Mesendoderm (in vitro differentiated cells): Measurements from ENCODE around the gene KRT31.

Experiments used
- DNase-seq: peaks from one replicate; pipeline ENCODE4 v3.0.0; 2013
- H2AK5ac ChIP-seq: 2 replicates; pipeline ENCODE4 v1.6.1; 2013; ENCODE audit warnings: low read length, inconsistent platforms
- H2BK120ac ChIP-seq: 2 replicates; pipeline ENCODE4 v1.6.1; 2013; ENCODE audit warnings: low read depth, mild to moderate bottlenecking, low read length, moderate library complexity, mixed read lengths
- H2BK15ac ChIP-seq: replicated peaks from 2 replicates; pipeline ENCODE4 v1.6.1; 2013; ENCODE audit warnings: low read depth, mild to moderate bottlenecking, moderate library complexity
- H2BK5ac ChIP-seq: 2 replicates; pipeline ENCODE4 v1.6.1; 2013; ENCODE audit warnings: low read length, inconsistent platforms
- H3K18ac ChIP-seq: 2 replicates; pipeline ENCODE4 v1.6.1; 2013; ENCODE audit warnings: mild to moderate bottlenecking, low read length, mixed read lengths
- H3K23ac ChIP-seq: one replicate; pipeline ENCODE4 v1.6.1; 2013; ENCODE audit warnings: low read length
- H3K27ac ChIP-seq: 2 replicates; pipeline ENCODE4 v1.5.1; 2013; ENCODE audit warnings: low read depth, mild to moderate bottlenecking, inconsistent platforms, low read length, moderate library complexity
- H3K27me3 ChIP-seq: 2 replicates; pipeline ENCODE4 v1.6.1; 2013; ENCODE audit warnings: low read length, control low read depth, mild to moderate bottlenecking, inconsistent platforms; ENCODE audit not compliant: insufficient read depth, poor library complexity
- H3K36me3 ChIP-seq: 2 replicates; pipeline ENCODE4 v1.6.1; 2013; ENCODE audit warnings: low read length, inconsistent platforms; ENCODE audit not compliant: control insufficient read depth, insufficient read depth
- H3K4ac ChIP-seq: one replicate; pipeline ENCODE4 v1.6.1; 2013; ENCODE audit warnings: low read depth, mild to moderate bottlenecking, low read length, moderate library complexity
- H3K4me1 ChIP-seq: 2 replicates; pipeline ENCODE4 v1.6.1; 2013; ENCODE audit warnings: low read depth, low read length, inconsistent platforms; ENCODE audit not compliant: control insufficient read depth
- H3K4me2 ChIP-seq: 2 replicates; pipeline ENCODE4 v1.6.1; 2013; ENCODE audit warnings: low read length
- H3K4me3 ChIP-seq: 2 replicates; pipeline ENCODE4 v1.5.1; 2013; ENCODE audit warnings: mild to moderate bottlenecking, low read length
- H3K56ac ChIP-seq: one replicate; pipeline ENCODE4 v1.6.1; 2013; ENCODE audit warnings: low read length
- H3K79me1 ChIP-seq: 2 replicates; pipeline ENCODE4 v1.6.1; 2013; ENCODE audit warnings: low read length, inconsistent platforms
- H3K79me2 ChIP-seq: 2 replicates; pipeline ENCODE4 v1.6.1; 2013; ENCODE audit warnings: mild to moderate bottlenecking, low read length; ENCODE audit not compliant: control insufficient read depth, insufficient read depth
- H3K9ac ChIP-seq: 2 replicates; pipeline ENCODE4 v1.6.1; 2013; ENCODE audit warnings: low read length, inconsistent platforms
- H4K5ac ChIP-seq: one replicate; pipeline ENCODE4 v1.6.1; 2013; ENCODE audit warnings: low read length
- H4K8ac ChIP-seq: one replicate; pipeline ENCODE4 v1.6.1; 2013; ENCODE audit warnings: low read depth, mild to moderate bottlenecking, control low read depth, low read length, moderate library complexity
- WGBS: extraction: QIAGEN DNeasy Blood & Tissue Kit; methylation state at CpG from one replicate; pipeline ENCODE4 v1.1.7; 2013; ENCODE audit warnings: low lambda C conversion rate, missing lambda C conversion rate; ENCODE audit not compliant: insufficient coverage; ENCODE audit errors: extremely low coverage; 5-methylcytosine and 5-hydroxymethylcytosine counted together

KRT31 gene

GRCh38 chr17:41439375-41439774 lies 42.0 kb upstream of the KRT31 start:
- Histone ChIP-seq H3K4me1 (no peaks in the 10 kb centered on the region), H3K18ac (no peak overlapping the region), H4K8ac (no peak overlapping the region), H2BK15ac (no peak overlapping the region), H3K4me2 (no peak overlapping the region), H3K36me3 (no peaks in the 10 kb centered on the region), H2BK5ac (no peak overlapping the region), H3K79me2 (no peaks in the 10 kb centered on the region), H3K79me1 (no peaks in the 10 kb centered on the region), H3K56ac (no peak overlapping the region), H3K27me3 (no peaks in the 10 kb centered on the region), H3K4me3 (no peak overlapping the region), H3K9ac (no peak overlapping the region), H2BK120ac (no peak overlapping the region), H3K4ac (no peak overlapping the region), H3K23ac (no peak overlapping the region), H2AK5ac (no peak overlapping the region), H3K27ac (no peak overlapping the region), H4K5ac (no peak overlapping the region)
- DNase-seq: no peak
- WGBS: no CpG with 5 or more reads among the region's 5 CpGs

GRCh38 chr17:41437769-41438168 lies 40.4 kb upstream of the KRT31 start:
- H3K4me2 ChIP-seq: no peak overlapping the region
- DNase-seq: no peak
- no peak overlapping the region for H3K9ac ChIP-seq
- no peak overlapping the region for H3K56ac ChIP-seq
- H4K8ac ChIP-seq: no peak overlapping the region
- H3K79me1 ChIP-seq: no peaks in the 10 kb centered on the region
- H3K27ac ChIP-seq: no peak overlapping the region
- H3K4ac ChIP-seq: no peak overlapping the region
- H3K4me1 ChIP-seq: no peaks in the 10 kb centered on the region
- no peak overlapping the region for H3K18ac ChIP-seq
- H2AK5ac ChIP-seq: no peak overlapping the region
- H3K36me3 ChIP-seq: no peaks in the 10 kb centered on the region
- no peak overlapping the region for H2BK5ac ChIP-seq
- no peak overlapping the region for H2BK15ac ChIP-seq
- no peak overlapping the region for H3K4me3 ChIP-seq
- H2BK120ac ChIP-seq: no peak overlapping the region
- no peaks in the 10 kb centered on the region for H3K79me2 ChIP-seq
- no peak overlapping the region for H3K23ac ChIP-seq
- H4K5ac ChIP-seq: no peak overlapping the region
- no peaks in the 10 kb centered on the region for H3K27me3 ChIP-seq
- no CpG with 5 or more reads among the region's 9 CpGs for WGBS

GRCh38 chr17:41437254-41437653 lies 39.8 kb upstream of the KRT31 start:
- Histone ChIP-seq H2BK120ac (no peak overlapping the region), H3K23ac (no peak overlapping the region), H3K27me3 (no peaks in the 10 kb centered on the region), H3K4me1 (no peaks in the 10 kb centered on the region), H3K79me2 (no peaks in the 10 kb centered on the region), H3K36me3 (no peaks in the 10 kb centered on the region), H4K8ac (no peak overlapping the region), H2BK5ac (no peak overlapping the region), H3K4ac (no peak overlapping the region), H4K5ac (no peak overlapping the region), H3K27ac (no peak overlapping the region), H3K18ac (no peak overlapping the region), H2AK5ac (no peak overlapping the region), H3K4me3 (no peak overlapping the region), H3K56ac (no peak overlapping the region), H3K79me1 (no peaks in the 10 kb centered on the region), H3K4me2 (no peak overlapping the region), H3K9ac (no peak overlapping the region), H2BK15ac (no peak overlapping the region)
- no CpG with 5 or more reads among the region's 7 CpGs for WGBS
- no peak for DNase-seq

GRCh38 chr17:41434415-41434814 lies 37.0 kb upstream of the KRT31 start:
- no peaks in the 10 kb centered on the region for H3K36me3 ChIP-seq
- no CpG with 5 or more reads among the region's 5 CpGs for WGBS
- H3K4me1 ChIP-seq: no peaks in the 10 kb centered on the region
- no peaks in the 10 kb centered on the region for H3K79me1 ChIP-seq
- no peak overlapping the region for H4K5ac ChIP-seq
- no peak for DNase-seq
- no peak overlapping the region for H3K23ac ChIP-seq
- no peak overlapping the region for H2BK120ac ChIP-seq
- no peak overlapping the region for H3K4ac ChIP-seq
- no peak overlapping the region for H4K8ac ChIP-seq
- no peak overlapping the region for H2AK5ac ChIP-seq
- H3K27me3 ChIP-seq: no peaks in the 10 kb centered on the region
- no peak overlapping the region for H3K4me2 ChIP-seq
- H3K18ac ChIP-seq: no peak overlapping the region
- no peak overlapping the region for H3K4me3 ChIP-seq
- H2BK5ac ChIP-seq: no peak overlapping the region
- H3K79me2 ChIP-seq: no peaks in the 10 kb centered on the region
- no peak overlapping the region for H3K56ac ChIP-seq
- H2BK15ac ChIP-seq: no peak overlapping the region
- no peak overlapping the region for H3K9ac ChIP-seq
- no peak overlapping the region for H3K27ac ChIP-seq

GRCh38 chr17:41434005-41434404 lies 36.6 kb upstream of the KRT31 start:
- H3K4me2 ChIP-seq: no peak overlapping the region
- H3K23ac ChIP-seq: no peak overlapping the region
- H3K9ac ChIP-seq: no peak overlapping the region
- DNase-seq: no peak
- no peak overlapping the region for H2BK15ac ChIP-seq
- H4K8ac ChIP-seq: no peak overlapping the region
- no peaks in the 10 kb centered on the region for H3K27me3 ChIP-seq
- H3K56ac ChIP-seq: no peak overlapping the region
- no peaks in the 10 kb centered on the region for H3K79me1 ChIP-seq
- H2BK5ac ChIP-seq: no peak overlapping the region
- no peaks in the 10 kb centered on the region for H3K79me2 ChIP-seq
- no peak overlapping the region for H3K18ac ChIP-seq
- no peak overlapping the region for H3K4ac ChIP-seq
- no peak overlapping the region for H4K5ac ChIP-seq
- no CpG with 5 or more reads among the region's 4 CpGs for WGBS
- H2BK120ac ChIP-seq: no peak overlapping the region
- H3K36me3 ChIP-seq: no peaks in the 10 kb centered on the region
- no peaks in the 10 kb centered on the region for H3K4me1 ChIP-seq
- no peak overlapping the region for H3K27ac ChIP-seq
- no peak overlapping the region for H3K4me3 ChIP-seq
- no peak overlapping the region for H2AK5ac ChIP-seq

GRCh38 chr17:41433586-41433985 lies 36.2 kb upstream of the KRT31 start:
- WGBS: no CpG with 5 or more reads among the region's 4 CpGs
- Histone ChIP-seq H3K23ac (no peak overlapping the region), H3K4me2 (no peak overlapping the region), H3K79me1 (no peaks in the 10 kb centered on the region), H3K79me2 (no peaks in the 10 kb centered on the region), H3K36me3 (no peaks in the 10 kb centered on the region), H4K8ac (no peak overlapping the region), H3K56ac (no peak overlapping the region), H3K27ac (no peak overlapping the region), H3K27me3 (no peaks in the 10 kb centered on the region), H4K5ac (no peak overlapping the region), H3K4me3 (no peak overlapping the region), H2BK15ac (no peak overlapping the region), H3K4me1 (no peaks in the 10 kb centered on the region), H2AK5ac (no peak overlapping the region), H3K4ac (no peak overlapping the region), H2BK120ac (no peak overlapping the region), H3K18ac (no peak overlapping the region), H2BK5ac (no peak overlapping the region), H3K9ac (no peak overlapping the region)
- no peak for DNase-seq
